ENCODE data around the gene BTD.

- TF ChIP-seq CTCF (conservative IDR thresholded peaks at IDR 0.05) (no peak), EZH2 (IDR thresholded peaks at IDR 0.05; ENCODE audit: low read depth) (no peak)
These were observed 10.3 kb upstream of the BTD start for GRCh38 chr3:15591242-15591641.
